ENCODE results near the gene GPC5. TPM values are rescaled to one million over a fixed set of nuclear protein-coding genes. Genes with fewer than 3 reads are reported as not detected.
"Not testable (repeated sequence)": the region's sequence is repeated elsewhere in the genome, so short reads cannot be mapped to it uniquely, and the experiment has no call there.

GPC5 gene
- total and polyA plus RNA-seq, 2 of the 8 experiments (the other 6 are each of a cell fraction or from before 2014, with no cell fraction given) = 0.20 to 0.39 TPM

DNA sequence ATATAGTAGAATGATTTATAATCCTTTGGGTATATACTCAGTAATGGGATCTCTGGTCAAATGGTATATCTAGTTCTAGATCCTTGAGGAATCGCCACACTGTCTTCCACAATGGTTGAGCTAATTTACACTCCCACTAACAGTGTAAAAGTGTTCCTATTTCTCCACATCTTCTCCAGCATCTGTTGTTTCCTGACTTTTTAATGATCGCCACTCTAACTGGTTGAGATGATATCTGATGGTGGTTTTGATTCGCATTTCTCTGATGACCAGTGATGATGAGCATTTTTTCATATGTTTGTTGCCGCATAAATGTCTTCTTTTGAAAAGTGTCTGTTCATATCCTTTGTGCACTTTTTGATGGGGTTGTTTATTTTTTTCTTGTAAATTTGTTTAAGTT lies 1140.7 kb downstream of the GPC5 start:
- H2BK15ac ChIP-seq (ENCODE audit: low read length); H3K4me1 ChIP-seq (replicated peaks in 1 of 4; ENCODE audit: control insufficient read depth in 3 of 4, insufficient read depth in 4 of 4, low read length in 3 of 4); H3K36me3 ChIP-seq (ENCODE audit: control insufficient read depth in 2 of 4, insufficient read depth in 4 of 4, low read length in 3 of 4); H3K27me3 ChIP-seq (replicated peaks in 1 of 4; ENCODE audit: control insufficient read depth in 3 of 4, extremely low read depth in 1 of 4, insufficient read depth in 3 of 4, low read length in 3 of 4); FAIRE-seq; H4K91ac ChIP-seq (replicated peaks; ENCODE audit: insufficient read length, low read length); H3K79me1 ChIP-seq (ENCODE audit: low read depth, low read length); H3K27ac ChIP-seq (ENCODE audit: low read depth, low read length); H2AFZ ChIP-seq (ENCODE audit: low read length); H2BK120ac ChIP-seq (replicated peaks; ENCODE audit: low read depth, low read length); H3K23ac ChIP-seq (ENCODE audit: insufficient read length); H2BK5ac ChIP-seq (ENCODE audit: low read depth, low read length); H3K23me2 ChIP-seq (ENCODE audit: low read depth, low read length); CTCF ChIA-PET (ENCODE audit: partially characterized antibody); H3K9ac ChIP-seq (replicated peaks in 1 of 4; ENCODE audit: extremely low read depth in 1 of 4, low read depth in 3 of 4, low read length in 3 of 4); H4K20me1 ChIP-seq (replicated peaks in 1 of 2; ENCODE audit: control insufficient read depth in 1 of 2, insufficient read depth in 2 of 2, low read length in 2 of 2); H2BK20ac ChIP-seq (ENCODE audit: low read length); H4K8ac ChIP-seq (ENCODE audit: extremely low read depth, insufficient read depth, low read length); H3K4ac ChIP-seq (replicated peaks; ENCODE audit: insufficient read length, low read depth, low read length); H2BK12ac ChIP-seq (ENCODE audit: low read depth, low read length); H3K9me3 ChIP-seq (ENCODE audit: insufficient read depth in 2 of 2, low read depth in 1 of 2, low read length in 1 of 2); H2AK5ac ChIP-seq (ENCODE audit: low read depth, low read length); H4K5ac ChIP-seq (ENCODE audit: insufficient read length, low read depth, low read length); H3K4me3 ChIP-seq (ENCODE audit: extremely low read depth in 1 of 4, insufficient read depth in 2 of 4, low read depth in 3 of 4, low read length in 4 of 4); H3K4me2 ChIP-seq (ENCODE audit: insufficient read depth in 1 of 2, low read depth in 2 of 2, low read length in 2 of 2); DNase-seq (ENCODE audit: low read depth in 1 of 2, low spot score in 2 of 2); H3K56ac ChIP-seq (replicated peaks; ENCODE audit: insufficient read length, low read depth, low read length); H3K79me2 ChIP-seq (ENCODE audit: control insufficient read depth in 1 of 2, insufficient read depth in 2 of 2, low read length in 2 of 2); H3K18ac ChIP-seq (ENCODE audit: extremely low read depth, low read length); H3K14ac ChIP-seq (ENCODE audit: insufficient read length): not testable (repeated sequence)
- POLR2A ChIA-PET (ENCODE audit: partially characterized antibody) = interaction anchor here (0.6 kb wide), 1 partner anchor 123 kb away, joined by 4 read pairs; no protein-coding TSS in a partner anchor
- WGBS, 2 experiments (ENCODE audit: extremely low coverage in 1 of 2, insufficient coverage in 1 of 2, insufficient read length in 1 of 2, insufficient replicate concordance in 2 of 2, low coverage in 1 of 2, low lambda C conversion rate in 2 of 2, missing lambda C conversion rate in 1 of 2) = 85% methylated on average over 4 of the region's 4 CpGs; no CpG with 5 or more reads in 1 of the 2 experiments

Measured in H1 (cell line).